ENCODE results near the gene ST3GAL4.

GRCh38 chr11:126358763-126359160, 3.3 kb downstream of the ST3GAL4 start:
- no peak for TF ChIP-seq CTCF (IDR thresholded peaks at IDR 0.05; ENCODE audit: control extremely low read depth in 1 of 3, insufficient read depth in 1 of 3, low read depth in 1 of 3, low read length in 3 of 3)
- TF ChIP-seq EP300 (IDR thresholded peaks at IDR 0.05; ENCODE audit: borderline replicate concordance in 1 of 2, low read depth in 2 of 2, low read length in 2 of 2), result no peak
- no peak for TF ChIP-seq RAD21 (IDR thresholded peaks at IDR 0.05 in 1 of 2, conservative IDR thresholded peaks at IDR 0.05 in 1 of 2; ENCODE audit: low read depth in 2 of 2, low read length in 2 of 2)
- TF ChIP-seq ATF3 (IDR thresholded peaks at IDR 0.05; ENCODE audit: insufficient read depth, low read depth, low read length), result no peak
- no peak for TF ChIP-seq TAF1 (IDR thresholded peaks at IDR 0.05; ENCODE audit: low read depth, low read length)
- TF ChIP-seq JUND (IDR thresholded peaks at IDR 0.05; ENCODE audit: low read length), result no peak
